A549 treated with ZK216348 at 1 μM for 4 hours (cell line): Measurements from ENCODE around the gene TNFAIP3. TPM values are rescaled to one million over a fixed set of nuclear protein-coding genes. Genes with fewer than 3 reads are reported as not detected.

ENCODE experiments used
- total RNA-seq: library from RNA; stranded (reverse); fragments of 200-300 nt; extraction: Qiagen RNA extraction; gene quantifications from 5 replicates; pipeline ENCODE4 v1.2.3, GENCODE V29; 2022; ENCODE audit warnings: low read depth

Gene TNFAIP3
- total RNA-seq, result 16.1 to 24.2 TPM (median 16.6 TPM) in 5 replicates

DNA sequence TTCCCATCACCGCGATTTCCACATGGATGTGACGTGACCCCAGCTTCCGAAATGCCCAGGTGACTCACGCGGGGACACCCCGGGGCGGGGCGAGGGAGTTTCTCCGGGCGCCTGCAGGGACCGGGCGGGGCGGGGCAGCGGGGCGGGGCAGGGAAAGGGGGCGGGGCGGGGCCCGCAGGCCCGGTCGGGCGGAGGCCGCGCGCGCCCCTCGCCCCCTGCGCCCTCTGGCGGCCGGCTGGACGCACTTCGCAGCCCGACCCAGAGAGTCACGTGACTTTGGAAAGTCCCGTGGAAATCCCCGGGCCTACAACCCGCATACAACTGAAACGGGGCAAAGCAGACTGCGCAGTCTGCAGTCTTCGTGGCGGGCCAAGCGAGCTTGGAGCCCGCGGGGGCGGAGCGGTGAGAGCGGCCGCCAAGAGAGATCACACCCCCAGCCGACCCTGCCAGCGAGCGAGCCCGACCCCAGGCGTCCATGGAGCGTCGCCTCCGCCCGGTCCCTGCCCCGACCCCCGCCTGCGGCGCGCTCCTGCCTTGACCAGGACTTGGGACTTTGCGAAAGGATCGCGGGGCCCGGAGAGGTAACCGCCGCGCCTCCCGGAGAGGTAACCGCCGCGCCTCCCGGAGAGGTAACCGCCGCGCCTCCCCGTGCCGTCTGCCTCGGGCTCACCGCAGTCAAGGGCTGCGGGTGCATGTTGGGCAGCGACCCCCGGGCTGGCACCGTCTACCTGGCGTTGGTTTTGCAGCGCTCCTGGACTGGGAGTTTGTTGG is at the start of gene TNFAIP3:
TSS of gene TNFAIP3 (plus strand) at position 346 of the 771 bp plus-strand sequence. CDS start 3,969 bp downstream, outside the sequence.

Other genes with a start within 250 kb of the TNFAIP3 start
- 59.9 to 95.4 TPM (median 86.3 TPM) in 5 replicates for gene PERP, start 240.2 kb downstream of the TNFAIP3 start, total RNA-seq